UCSD-AML1 (cell line): Measurements from ENCODE around the gene CXCL17.
"Not testable (repeated sequence)": the region's sequence is repeated elsewhere in the genome, so short reads cannot be mapped to it uniquely, and the experiment has no call there.

Experiments
- DNase-seq: peaks from one replicate; lab custom pipeline; 2025; ENCODE audit not compliant: unreplicated experiment; lab: John Stamatoyannopoulos, UW

The CXCL17 gene

GRCh38 chr19:42442833-42443232, at the start of gene CXCL17:
TSS of gene CXCL17 (minus strand) at chr19:42442946. CDS start at chr19:42442832, 114 bp downstream.
- DNase-seq = no peak

GRCh38 chr19:42488783-42489521, 46.2 kb upstream of the CXCL17 start:
- DNase-seq = no peak

- DNase-seq = no peak
Measured at GRCh38 chr19:42487798-42488178, 45.0 kb upstream of the CXCL17 start.

- DNase-seq = no peak
Measured at GRCh38 chr19:42487032-42487797, 44.5 kb upstream of the CXCL17 start.

GRCh38 chr19:42485036-42485435, 42.3 kb upstream of the CXCL17 start:
- DNase-seq = not testable (repeated sequence)

GRCh38 chr19:42480335-42481095, 37.8 kb upstream of the CXCL17 start:
- DNase-seq = no peak

GRCh38 chr19:42479736-42480135, 37.0 kb upstream of the CXCL17 start:
- no peak for DNase-seq

- DNase-seq = no peak
Measured at GRCh38 chr19:42478765-42479311, 36.1 kb upstream of the CXCL17 start.

GRCh38 chr19:42477933-42478332, 35.2 kb upstream of the CXCL17 start:
- DNase-seq = no peak

GRCh38 chr19:42477117-42477516, 34.4 kb upstream of the CXCL17 start:
- no peak for DNase-seq

GRCh38 chr19:42475366-42475765, 32.6 kb upstream of the CXCL17 start:
- no peak for DNase-seq

- DNase-seq = no peak
Measured at GRCh38 chr19:42474743-42475142, 32.0 kb upstream of the CXCL17 start.

GRCh38 chr19:42473686-42474085, 30.9 kb upstream of the CXCL17 start:
- no peak for DNase-seq

- no peak for DNase-seq
Measured at GRCh38 chr19:42472402-42473147, 29.8 kb upstream of the CXCL17 start.

GRCh38 chr19:42471554-42472249, 29.0 kb upstream of the CXCL17 start:
- DNase-seq = no peak

- no peak for DNase-seq
Measured at GRCh38 chr19:42469311-42470235, 26.8 kb upstream of the CXCL17 start.

- DNase-seq = no peak
Measured at GRCh38 chr19:42468273-42468796, 25.6 kb upstream of the CXCL17 start.

GRCh38 chr19:42467183-42467760, 24.5 kb upstream of the CXCL17 start:
- DNase-seq = no peak
